HG02798 (cell line): ENCODE measurements around the gene CD248.
"Not testable (repeated sequence)": the region's sequence is repeated elsewhere in the genome, so short reads cannot be mapped to it uniquely, and the experiment has no call there.

Experiments used
- ATAC-seq: cut with Tn5 transposase; IDR thresholded peaks from one replicate; pipeline ENCODE4 v1.9.1; 2021; ENCODE audit warnings: mild to moderate bottlenecking; ENCODE audit not compliant: unreplicated experiment, poor library complexity

CD248 gene

GRCh38 chr11:66278363-66279091 is 38.3 kb downstream of the CD248 start:
- ATAC-seq, result no peak

DNA sequence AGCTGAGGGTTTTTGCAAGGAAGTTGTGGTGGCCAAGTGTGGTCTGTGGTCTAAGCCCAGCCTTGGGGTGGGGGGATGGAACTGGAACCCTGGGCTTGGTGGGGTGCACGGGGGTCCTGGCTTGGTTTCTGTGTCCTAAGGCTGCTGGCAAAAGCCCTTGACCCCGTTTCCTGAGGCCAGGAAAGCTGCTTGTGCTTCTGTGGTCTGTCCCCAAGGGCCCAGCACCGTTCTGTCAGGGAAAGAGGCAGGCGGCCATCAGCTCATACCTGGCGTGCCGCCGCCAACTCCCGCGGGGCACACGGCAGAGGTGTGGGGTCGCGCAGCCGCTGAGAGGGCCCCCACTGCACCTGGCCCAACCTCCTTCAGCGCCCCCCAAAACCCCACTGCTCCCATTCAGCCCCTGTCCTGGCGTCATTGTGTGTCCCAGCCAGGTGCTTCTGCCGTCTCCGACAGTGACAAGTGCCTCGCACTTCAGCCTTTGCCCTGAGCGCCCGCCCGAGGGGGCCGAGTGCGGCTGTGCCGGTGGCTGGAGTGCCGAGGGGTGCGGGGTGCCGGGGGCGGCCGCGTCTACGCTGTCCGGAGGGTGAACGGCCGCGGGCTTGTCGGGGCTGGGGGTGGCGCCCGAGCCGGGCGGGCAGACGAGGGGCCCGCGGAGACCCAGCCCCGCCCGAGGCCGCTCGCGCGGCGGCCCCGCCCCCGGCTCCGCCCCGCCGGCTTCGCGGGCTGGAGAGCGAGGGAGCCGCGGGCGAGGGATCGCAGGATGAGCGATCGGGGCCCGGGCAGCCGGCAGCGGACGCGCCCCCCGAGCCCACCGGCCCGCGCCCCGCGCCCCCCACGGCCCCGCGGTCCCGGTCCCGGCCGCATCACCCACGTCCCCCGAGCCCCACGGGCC is 39.1 kb downstream of the CD248 start, which contains the start of gene CNIH2:
Gene CNIH2 (plus strand): TSS at position 705 of the 892 bp plus-strand sequence. CDS start 282 bp downstream, outside the sequence.
- peak; percentile 24 for ATAC-seq

DNA sequence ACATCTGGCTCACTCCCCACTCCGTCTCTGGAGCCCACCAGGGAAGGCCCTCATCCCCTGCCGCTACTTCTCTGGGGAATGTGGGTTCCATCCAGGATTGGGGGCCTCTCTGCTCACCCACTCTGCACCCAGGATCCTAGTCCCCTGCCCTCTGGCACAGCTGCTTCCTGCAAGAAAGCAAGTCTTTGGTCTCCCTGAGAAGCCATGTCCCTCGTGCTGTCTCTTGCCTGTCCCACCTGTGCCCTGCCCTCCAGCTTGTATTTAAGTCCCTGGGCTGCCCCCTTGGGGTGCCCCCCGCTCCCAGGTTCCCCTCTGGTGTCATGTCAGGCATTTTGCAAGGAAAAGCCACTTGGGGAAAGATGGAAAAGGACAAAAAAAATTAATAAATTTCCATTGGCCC is 39.8 kb downstream of the CD248 start:
- ATAC-seq, result not testable (repeated sequence)

GRCh38 chr11:66276619-66277018 is 40.2 kb downstream of the CD248 start:
- not testable (repeated sequence) for ATAC-seq

DNA sequence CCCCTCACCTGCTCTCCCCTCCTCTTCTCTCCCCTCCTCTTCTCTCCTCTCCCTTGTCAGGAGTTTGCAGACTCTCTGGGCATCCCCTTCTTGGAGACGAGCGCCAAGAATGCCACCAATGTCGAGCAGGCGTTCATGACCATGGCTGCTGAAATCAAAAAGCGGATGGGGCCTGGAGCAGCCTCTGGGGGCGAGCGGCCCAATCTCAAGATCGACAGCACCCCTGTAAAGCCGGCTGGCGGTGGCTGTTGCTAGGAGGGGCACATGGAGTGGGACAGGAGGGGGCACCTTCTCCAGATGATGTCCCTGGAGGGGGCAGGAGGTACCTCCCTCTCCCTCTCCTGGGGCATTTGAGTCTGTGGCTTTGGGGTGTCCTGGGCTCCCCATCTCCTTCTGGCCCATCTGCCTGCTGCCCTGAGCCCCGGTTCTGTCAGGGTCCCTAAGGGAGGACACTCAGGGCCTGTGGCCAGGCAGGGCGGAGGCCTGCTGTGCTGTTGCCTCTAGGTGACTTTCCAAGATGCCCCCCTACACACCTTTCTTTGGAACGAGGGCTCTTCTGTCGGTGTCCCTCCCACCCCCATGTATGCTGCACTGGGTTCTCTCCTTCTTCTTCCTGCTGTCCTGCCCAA is 40.7 kb downstream of the CD248 start:
- ATAC-seq, result no peak

DNA sequence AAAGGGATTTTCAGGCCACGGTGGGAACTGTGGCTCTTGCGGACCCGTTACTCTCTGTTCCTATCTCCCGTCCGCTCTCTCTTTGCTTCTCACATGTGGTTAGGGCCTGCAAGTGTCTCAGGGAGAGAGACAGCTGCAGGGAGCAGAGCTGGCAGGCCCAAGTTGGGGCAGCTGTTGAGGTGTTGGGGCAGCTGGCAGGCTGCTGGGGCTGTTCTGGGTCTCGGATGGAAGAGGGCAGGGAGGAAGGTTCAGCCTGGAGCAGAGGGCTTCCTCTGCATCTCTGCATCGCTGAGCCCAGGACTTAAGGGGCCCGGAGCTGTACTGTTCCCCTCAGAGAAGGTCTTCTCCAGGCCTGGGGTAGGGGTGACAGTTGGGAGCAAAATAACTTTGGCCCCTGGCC is 41.4 kb downstream of the CD248 start:
- ATAC-seq, result no peak

- no peak for ATAC-seq
These were observed 42.6 kb downstream of the CD248 start for GRCh38 chr11:66274219-66274618.

GRCh38 chr11:66272596-66272995 is 44.2 kb downstream of the CD248 start:
- ATAC-seq, result no peak

DNA sequence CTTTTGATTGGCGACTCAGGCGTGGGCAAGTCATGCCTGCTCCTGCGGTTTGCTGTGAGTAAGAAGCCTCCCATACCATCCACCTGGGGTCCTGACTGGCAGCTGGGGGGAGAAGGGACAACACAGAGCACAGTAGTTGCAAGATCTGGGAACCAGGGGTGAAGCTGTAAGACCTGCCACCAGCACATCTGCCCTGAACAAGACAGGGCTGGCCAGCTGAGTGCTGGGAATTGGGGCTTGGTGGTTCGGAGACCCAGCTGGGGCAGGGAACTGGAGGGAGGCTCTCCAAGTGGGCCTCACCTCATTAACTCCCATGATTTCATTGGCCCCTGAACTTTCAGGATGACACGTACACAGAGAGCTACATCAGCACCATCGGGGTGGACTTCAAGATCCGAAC is 45.0 kb downstream of the CD248 start:
- ATAC-seq, result no peak

- no peak for ATAC-seq
These were observed 47.6 kb downstream of the CD248 start for GRCh38 chr11:66268952-66269905.

GRCh38 chr11:66268244-66268951 is 48.4 kb downstream of the CD248 start, which contains the start of gene RAB1B:
TSS of gene RAB1B (plus strand) at chr11:66268639. CDS start at chr11:66268680, 41 bp downstream.
- peak; percentile 81 for ATAC-seq

DNA sequence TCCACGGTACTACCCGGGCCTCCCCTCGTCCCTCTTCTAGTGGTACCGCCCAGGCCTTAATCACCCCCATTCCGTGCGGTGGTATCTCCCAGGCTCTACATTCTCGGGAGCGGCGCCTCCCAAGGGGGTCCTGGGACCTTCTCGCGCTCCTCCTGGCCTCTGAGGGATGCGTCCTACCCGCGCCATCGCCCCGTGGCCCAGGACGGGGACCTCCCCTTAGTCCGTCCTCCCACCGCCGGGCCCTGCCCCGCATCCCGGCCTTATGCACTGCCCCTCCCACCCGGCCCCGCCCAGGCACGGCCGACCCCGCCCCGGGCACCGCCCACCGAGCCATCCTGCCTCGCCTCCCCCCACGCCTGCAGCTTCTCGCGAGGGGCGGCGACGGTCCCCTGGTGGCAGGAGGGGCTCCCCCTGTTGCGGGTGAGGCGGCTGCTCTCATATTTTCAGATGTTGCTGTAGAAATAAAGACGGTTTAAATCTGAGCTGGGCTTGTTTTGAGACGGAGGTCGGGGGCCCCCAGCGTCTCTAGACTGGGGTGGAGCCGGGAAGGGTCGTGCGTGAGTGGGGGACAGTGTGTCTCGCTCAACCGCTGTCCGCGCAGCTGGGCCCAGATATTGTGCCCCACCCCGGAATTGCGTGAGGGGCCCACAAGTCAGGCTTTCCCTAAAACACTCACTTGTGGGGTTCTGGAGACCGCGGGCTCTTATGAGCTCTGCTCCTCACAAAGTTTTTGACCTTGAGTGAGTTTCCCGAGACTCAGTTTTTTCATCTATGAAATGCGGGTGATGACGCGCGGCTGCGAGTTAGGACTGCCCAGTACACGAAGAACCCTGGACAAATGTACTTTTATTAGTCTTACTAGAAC is 49.2 kb downstream of the CD248 start:
- ATAC-seq, result peak; percentile 53

DNA sequence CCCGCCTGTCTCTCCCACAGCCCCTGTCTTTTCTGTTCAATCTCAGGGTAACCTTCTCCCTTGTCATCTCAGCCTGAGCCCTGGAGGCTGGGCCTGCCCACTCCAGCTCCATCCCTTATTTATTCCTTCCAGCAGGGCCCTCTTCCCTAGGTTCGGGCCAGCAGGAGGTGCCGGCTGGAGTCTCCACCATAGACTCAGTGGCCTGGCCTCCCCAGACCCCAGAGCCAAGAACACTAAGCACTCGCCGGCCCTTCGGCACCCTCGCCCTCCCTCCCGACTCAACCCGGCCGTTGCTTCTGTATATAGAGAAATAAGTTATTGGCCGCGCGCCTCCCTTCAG is 49.8 kb downstream of the CD248 start:
- no peak for ATAC-seq

GRCh38 chr11:66266378-66267038 is 50.3 kb downstream of the CD248 start:
- no peak for ATAC-seq

GRCh38 chr11:66265531-66266377 is 51.1 kb downstream of the CD248 start:
- ATAC-seq, result no peak

- no peak for ATAC-seq
These were observed 51.9 kb downstream of the CD248 start for GRCh38 chr11:66264914-66265313.
